GM12878 (cell line): ENCODE results near the gene CCNJL. TPM values are rescaled to one million over a fixed set of nuclear protein-coding genes. Genes with fewer than 3 reads are reported as not detected.

Experiments
- ATAC-seq: fragments of 200-7000 bp; cut with Tn5 transposase; 3 replicates; pipeline ENCODE4 v1.9.1; 2020; ENCODE audit warnings: mild to moderate bottlenecking, moderate library complexity
- BruUV-seq: library from RNA; stranded (reverse); fragments of 400-500 nt; replicated peaks from 2 replicates; lab custom pipeline; 2021; lab: Mats Ljungman, UMichigan
- CTCF ChIA-PET: fragments of 300-600 bp; sonication (Branson Sonifier 250); formaldehyde crosslinking; extraction: SDS; loops from one replicate; lab custom pipeline; 2021; ENCODE audit warnings: inconsistent platforms; lab: Yijun Ruan, JAX
- POLR2A ChIA-PET: fragments of 350-600 bp; formaldehyde crosslinking; extraction: SDS; loops from one replicate; lab custom pipeline; 2021; ENCODE audit warnings: inconsistent platforms; lab: Charles Lee
- RAD21 ChIA-PET: fragments of 300-600 bp; sonication (Branson Sonifier 250); formaldehyde crosslinking; loops from one replicate; lab custom pipeline; 2023; ENCODE audit warnings: antibody characterized with exemption; ENCODE audit not compliant: unreplicated experiment; lab: Charles Lee
- SMC1A ChIA-PET: fragments of 300-600 bp; sonication (Branson Sonifier 250); formaldehyde crosslinking; loops from one replicate; lab custom pipeline; 2023; ENCODE audit not compliant: unreplicated experiment, uncharacterized antibody; lab: Charles Lee
- DNase-seq: peaks from one replicate; pipeline ENCODE4 v3.0.0-alpha.2; 2011; ENCODE audit warnings: low read depth, low spot score
- FAIRE-seq: peaks from 3 replicates; lab custom pipeline; 2011; peaks lifted over from hg19 to GRCh38; lab: Jason Lieb, UNC
- H2AFZ ChIP-seq: 2 replicates; pipeline ENCODE4 v1.6.0; 2011; ENCODE audit warnings: low read depth, low read length, control low read depth; ENCODE audit not compliant: control insufficient read depth
- H3K27ac ChIP-seq: 2 replicates; pipeline ENCODE4 v1.5.1; 2011; ENCODE audit warnings: control low read depth; ENCODE audit not compliant: control insufficient read depth, insufficient read depth
- H3K27me3 ChIP-seq, 2 experiments: replicated peaks in 1 of 2; 2 replicates each; pipeline versions ENCODE4 v1.6.0 to v1.6.1; 2011; ENCODE audit warnings: low read length in 1 of 2; ENCODE audit not compliant: control insufficient read depth in 2 of 2, insufficient read depth in 2 of 2
- H3K36me3 ChIP-seq, 2 experiments: 2 replicates each; pipeline ENCODE4 v1.5.1; 2011; ENCODE audit warnings: low read length in 1 of 2; ENCODE audit not compliant: control insufficient read depth in 2 of 2, insufficient read depth in 2 of 2
- H3K4me1 ChIP-seq: 2 replicates; pipeline ENCODE4 v1.6.1; 2011; ENCODE audit warnings: mild to moderate bottlenecking, low read length, moderate library complexity, mixed read lengths; ENCODE audit not compliant: control insufficient read depth, insufficient read depth
- H3K4me2 ChIP-seq: 2 replicates; pipeline ENCODE4 v1.6.0; 2011; ENCODE audit warnings: control low read depth; ENCODE audit not compliant: control insufficient read depth, insufficient read depth
- H3K4me3 ChIP-seq: fragments of 200-600 bp; sonication (generic); 2 replicates; pipeline ENCODE4 v1.5.1; 2016
- H3K79me2 ChIP-seq: 2 replicates; pipeline ENCODE4 v1.6.0; 2011; ENCODE audit warnings: low read length; ENCODE audit not compliant: control insufficient read depth, insufficient read depth
- H3K9ac ChIP-seq: 2 replicates; pipeline ENCODE4 v1.8.0; 2011; ENCODE audit warnings: low read length, control low read depth, mixed read lengths; ENCODE audit not compliant: control insufficient read depth, insufficient read depth
- H3K9me3 ChIP-seq: replicated peaks from 3 replicates; pipeline ENCODE4 v1.5.1; 2011; ENCODE audit warnings: mild to moderate bottlenecking, low read length; ENCODE audit not compliant: control insufficient read depth, insufficient read depth
- H4K20me1 ChIP-seq: 2 replicates; pipeline ENCODE4 v1.6.0; 2011; ENCODE audit not compliant: control insufficient read depth, insufficient read depth
- BCL11A ChIP-seq: IDR thresholded peaks from 2 replicates; pipeline ENCODE4 v1.6.1; 2011; ENCODE audit warnings: low read depth, low read length
- FOS ChIP-seq: IDR thresholded peaks from 3 replicates; pipeline ENCODE4 v1.6.1; 2011; ENCODE audit warnings: borderline replicate concordance; ENCODE audit not compliant: insufficient read length; ENCODE audit errors: extremely low read depth
- POLR2A ChIP-seq: IDR thresholded peaks from 2 replicates; pipeline ENCODE4 v1.6.1; 2011; ENCODE audit warnings: low read depth, mild to moderate bottlenecking, low read length
- RAD21 ChIP-seq: IDR thresholded peaks from 2 replicates; pipeline ENCODE4 v1.6.1; 2011; ENCODE audit warnings: mild to moderate bottlenecking, low read depth, low read length, moderate library complexity; ENCODE audit not compliant: insufficient read depth
- RELA ChIP-seq: fragments of 450-650 bp; IDR thresholded peaks from 2 replicates; pipeline ENCODE4 v1.8.0; 2014; ENCODE audit warnings: borderline replicate concordance; ENCODE audit not compliant: partially characterized antibody
- SMAD5 ChIP-seq: IDR thresholded peaks from 2 replicates; pipeline ENCODE4 v1.6.1; 2016; ENCODE audit warnings: antibody characterized with exemption, low read depth
- TARDBP ChIP-seq: IDR thresholded peaks from 2 replicates; pipeline ENCODE4 v1.6.1; 2016; ENCODE audit warnings: borderline replicate concordance
- ZBED1 ChIP-seq: IDR thresholded peaks from 2 replicates; pipeline ENCODE4 v1.6.1; 2016; ENCODE audit warnings: borderline replicate concordance
- WGBS: methylation state at CpG from one replicate; pipeline ENCODE4 v1.1.6; 2016; ENCODE audit warnings: low lambda C conversion rate; ENCODE audit not compliant: insufficient replicate concordance, insufficient coverage; ENCODE audit errors: missing lambda C conversion rate; 5-methylcytosine and 5-hydroxymethylcytosine counted together
- in situ Hi-C: fragments of 300-500 bp; cut with MboI; formaldehyde crosslinking; loops from 9 replicates; pipeline ENCODE4 v1.14.3; 2018; ENCODE audit warnings: mixed read lengths
- intact Hi-C: fragments of 100-400 bp; cut with micrococcal nuclease; formaldehyde crosslinking; loops from one replicate; pipeline ENCODE4 v1.14.2; 2022; ENCODE audit not compliant: unreplicated experiment
- polyA plus RNA-seq, 11 experiments: library from polyadenylated mRNA; depleted of rRNA in 4 of 11; unstranded in 6 of 11; stranded (reverse) in 5 of 11; fragments of >200 nt; fragmentation: Nextera tagmentation in 4 of 11; fragmentation: Illumina TruSeq in 1 of 11; extraction: Ambion mirVana in 4 of 11; extraction: Trizol in 1 of 11; gene quantifications; 1 replicate in 1 of 11; 2 replicates in 10 of 11; pipeline versions ENCODE4 v1.2.1 to v1.2.3, GENCODE V29; 2011 to 2016; ENCODE audit warnings: inconsistent platforms in 2 of 11, missing spikeins in 2 of 11, low read depth in 1 of 11
- total RNA-seq, 4 experiments: library from RNA; depleted of rRNA in 3 of 4; stranded (reverse); fragments of >200 nt in 3 of 4; fragmentation: Illumina TruSeq in 1 of 4; extraction: Trizol in 1 of 4; gene quantifications; 2 replicates each; pipeline versions ENCODE4 v1.2.1 to v1.2.3, GENCODE V29; 2013 to 2021
- TF ChIP-seq, protein P1 (sequence below): IDR thresholded peaks from 2 replicates; pipeline ENCODE4 v1.6.1; 2011; ENCODE audit warnings: low read depth, mild to moderate bottlenecking, low read length, moderate library complexity, borderline replicate concordance; ENCODE audit errors: extremely low read depth

CCNJL gene
- total and polyA plus RNA-seq, 10 of the 15 experiments (the other 5 are each of a cell fraction or from before 2014, with no cell fraction given) = 0.09 to 0.20 (median 0.10) TPM; not detected in 7

DNA sequence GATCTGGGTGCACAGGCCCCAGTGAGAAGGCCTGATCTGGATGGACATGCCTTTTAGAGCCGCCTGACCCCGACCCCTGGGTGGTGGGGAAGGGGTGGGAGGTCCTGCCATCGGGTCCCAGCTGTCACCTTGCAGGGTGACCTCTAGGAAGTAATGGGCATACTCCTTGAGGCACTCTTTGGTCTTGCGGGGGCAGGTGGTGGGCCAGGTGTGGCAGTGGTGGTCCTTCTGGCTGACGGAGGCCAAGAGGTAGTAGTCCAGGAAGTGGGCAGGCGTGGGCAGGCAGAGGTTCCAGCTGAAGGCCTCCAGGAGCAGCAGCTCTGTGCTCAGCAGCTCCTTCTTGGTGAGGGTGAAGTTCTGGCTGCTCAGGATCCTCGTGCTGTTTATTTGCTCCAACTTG is 53.0 kb downstream of the CCNJL start:
- Histone ChIP-seq H2AFZ (no peak overlapping the region), H3K4me3 (no peak overlapping the region), H3K27ac (no peak overlapping the region), H3K27me3 (no peaks in the 10 kb centered on the region; a peak in 1 of 4 replicates), H3K36me3 (no peaks in the 10 kb centered on the region), H4K20me1 (no peaks in the 10 kb centered on the region), H3K4me2 (no peak overlapping the region), H3K4me1 (peaks cover 9% of the 10 kb centered on the region), H3K79me2 (no peaks in the 10 kb centered on the region), H3K9ac (no peak overlapping the region), H3K9me3 (no peaks in the 10 kb centered on the region)
- WGBS = 17% methylated on average over 4 of the region's 7 CpGs
- POLR2A ChIA-PET = interaction anchor here (0.8 kb wide), 1 partner anchor 10 kb away, joined by 3 read pairs; no protein-coding TSS in a partner anchor
- RAD21 ChIA-PET = no interaction called here
- no TSS peak for BruUV-seq
- SMC1A ChIA-PET = no interaction called here
- ATAC-seq (no peak), DNase-seq (no peak), FAIRE-seq (no peak)
- TF ChIP-seq ZBED1 = no peak
- TF ChIP-seq RELA = no peak
- TF ChIP-seq, protein P1, sequence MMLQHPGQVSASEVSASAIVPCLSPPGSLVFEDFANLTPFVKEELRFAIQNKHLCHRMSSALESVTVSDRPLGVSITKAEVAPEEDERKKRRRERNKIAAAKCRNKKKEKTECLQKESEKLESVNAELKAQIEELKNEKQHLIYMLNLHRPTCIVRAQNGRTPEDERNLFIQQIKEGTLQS = no peak
- no peak for TF ChIP-seq TARDBP
- no peak for TF ChIP-seq FOS
- TF ChIP-seq BCL11A = no peak
- intact Hi-C loops = no loop called here
- in situ Hi-C loops = no loop called here
- CTCF ChIA-PET = no interaction called here

DNA sequence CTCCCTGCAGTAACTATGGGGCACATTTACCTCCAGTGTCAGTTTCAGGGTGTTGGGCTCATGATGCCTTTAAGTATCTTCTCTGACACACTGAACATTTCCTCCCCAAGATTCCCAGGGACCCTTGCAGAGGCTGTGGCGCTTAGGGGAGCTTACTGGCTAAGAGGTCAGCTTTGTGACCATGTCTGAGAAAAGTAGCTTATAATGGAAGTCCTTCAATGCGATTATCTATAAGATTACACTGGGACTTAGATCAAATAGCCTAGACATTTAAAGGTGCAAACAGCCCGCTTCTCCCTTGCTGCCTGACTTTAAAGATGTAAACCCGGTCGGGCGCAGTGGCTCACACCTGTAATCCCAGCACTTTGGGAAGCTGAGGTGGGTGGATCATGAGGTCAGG is 57.7 kb downstream of the CCNJL start:
- Histone ChIP-seq H3K27ac (no peak overlapping the region), H3K4me1 (no peaks in the 10 kb centered on the region), H3K9me3 (no peaks in the 10 kb centered on the region), H3K79me2 (no peaks in the 10 kb centered on the region), H3K4me2 (no peak overlapping the region)
- in situ Hi-C loops = no loop called here
- DNase-seq = no peak
- WGBS = 50% methylated on average over 6 of the region's 6 CpGs
- SMC1A ChIA-PET = interaction anchor here (2.2 to 3.7 kb wide), 2 partner anchors 9 to 23 kb away, joined by 5 to 13 read pairs; no protein-coding TSS in a partner anchor
- no TSS peak for BruUV-seq
- no peak for TF ChIP-seq SMAD5
- no peak for TF ChIP-seq POLR2A
- no peak for TF ChIP-seq RAD21
- TF ChIP-seq, all 136 proteins: peak for 0
- POLR2A ChIA-PET = interaction anchor here (0.5 to 0.9 kb wide), 2 partner anchors 15 to 19 kb away, joined by 3 to 5 read pairs; no protein-coding TSS in a partner anchor
- Histone ChIP-seq H2AFZ (no peak overlapping the region), H3K4me3 (no peak overlapping the region), H4K20me1 (no peaks in the 10 kb centered on the region), H3K9ac (no peak overlapping the region), H3K27me3 (no peaks in the 10 kb centered on the region), H3K36me3 (no peaks in the 10 kb centered on the region)
- intact Hi-C loops = no loop called here
- RAD21 ChIA-PET = no interaction called here
- FAIRE-seq = no peak
- no peak for ATAC-seq
- CTCF ChIA-PET = interaction anchor here (0.9 to 1.5 kb wide), 2 partner anchors 8 to 233 kb away, joined by 3 read pairs; no protein-coding TSS in a partner anchor
